Ishikawa (cell line): Measurements from ENCODE around the gene KCNMB2.

Experiments
- CEBPB ChIP-seq: IDR thresholded peaks from 2 replicates; pipeline ENCODE4 v1.6.1; 2012
- CREB1 ChIP-seq: IDR thresholded peaks from 2 replicates; pipeline ENCODE4 v1.6.1; 2012; ENCODE audit warnings: low read depth
- EGR1 ChIP-seq: IDR thresholded peaks from 2 replicates; pipeline ENCODE4 v1.6.1; 2012
- EP300 ChIP-seq: IDR thresholded peaks from 2 replicates; pipeline ENCODE4 v1.6.1; 2012; ENCODE audit warnings: borderline replicate concordance
- FOXM1 ChIP-seq: IDR thresholded peaks from 2 replicates; pipeline ENCODE4 v1.6.1; 2012; ENCODE audit warnings: low read depth, borderline replicate concordance
- MAX ChIP-seq: IDR thresholded peaks from 2 replicates; pipeline ENCODE4 v1.6.1; 2012
- NFIC ChIP-seq: IDR thresholded peaks from 2 replicates; pipeline ENCODE4 v1.6.1; 2012
- RAD21 ChIP-seq: IDR thresholded peaks from 2 replicates; pipeline ENCODE4 v1.6.1; 2012; ENCODE audit warnings: low read depth
- REST ChIP-seq: IDR thresholded peaks from 2 replicates; pipeline ENCODE4 v1.6.1; 2012; ENCODE audit warnings: low read depth, mild to moderate bottlenecking
- TAF1 ChIP-seq: IDR thresholded peaks from 2 replicates; pipeline ENCODE4 v1.6.1; 2012; ENCODE audit warnings: low read depth, mild to moderate bottlenecking
- TCF12 ChIP-seq: IDR thresholded peaks from 2 replicates; pipeline ENCODE4 v1.6.1; 2012; ENCODE audit warnings: low read depth
- TEAD4 ChIP-seq: IDR thresholded peaks from 2 replicates; pipeline ENCODE4 v1.6.1; 2012
- USF1 ChIP-seq: IDR thresholded peaks from 2 replicates; pipeline ENCODE4 v1.6.1; 2012
- YY1 ChIP-seq: IDR thresholded peaks from 2 replicates; pipeline ENCODE4 v1.6.1; 2012; ENCODE audit warnings: low read depth
- ZBTB7A ChIP-seq: IDR thresholded peaks from 2 replicates; pipeline ENCODE4 v1.6.1; 2012; ENCODE audit warnings: low read depth

KCNMB2 gene

DNA sequence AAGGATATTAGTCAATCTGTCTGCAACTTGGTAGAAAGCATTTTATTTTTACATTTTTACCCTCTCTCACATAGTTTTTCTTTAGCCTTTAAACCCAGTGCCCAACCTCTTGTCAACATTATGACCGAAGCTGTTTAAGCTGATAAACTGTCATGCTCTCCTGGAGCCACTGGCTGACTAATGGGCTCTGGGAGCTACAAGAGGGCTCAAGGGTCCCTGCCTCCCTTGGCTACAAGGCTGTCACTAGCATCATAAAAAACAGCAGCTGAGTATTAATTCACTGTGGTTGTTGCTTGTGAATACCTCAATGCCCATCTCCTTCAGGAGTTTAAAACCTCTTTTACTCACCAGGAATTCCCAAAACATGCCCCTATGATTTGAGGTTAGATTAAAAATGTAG lies 297.5 kb downstream of the KCNMB2 start:
- TF ChIP-seq FOXM1 (no peak), REST (no peak), MAX (no peak), TAF1 (no peak), EGR1 (no peak), CEBPB (no peak), YY1 (no peak), NFIC (no peak), TCF12 (no peak), TEAD4 (no peak), ZBTB7A (no peak), USF1 (no peak), CREB1 (no peak), EP300 (no peak), RAD21 (no peak)

- TF ChIP-seq MAX (no peak), ZBTB7A (no peak), RAD21 (no peak), CEBPB (no peak), TCF12 (no peak), REST (no peak), CREB1 (no peak), TAF1 (no peak), FOXM1 (no peak), NFIC (no peak), USF1 (no peak), EP300 (no peak), YY1 (no peak), TEAD4 (no peak), EGR1 (no peak)
Observed at GRCh38 chr3:178835033-178835432, 298.8 kb downstream of the KCNMB2 start.

DNA sequence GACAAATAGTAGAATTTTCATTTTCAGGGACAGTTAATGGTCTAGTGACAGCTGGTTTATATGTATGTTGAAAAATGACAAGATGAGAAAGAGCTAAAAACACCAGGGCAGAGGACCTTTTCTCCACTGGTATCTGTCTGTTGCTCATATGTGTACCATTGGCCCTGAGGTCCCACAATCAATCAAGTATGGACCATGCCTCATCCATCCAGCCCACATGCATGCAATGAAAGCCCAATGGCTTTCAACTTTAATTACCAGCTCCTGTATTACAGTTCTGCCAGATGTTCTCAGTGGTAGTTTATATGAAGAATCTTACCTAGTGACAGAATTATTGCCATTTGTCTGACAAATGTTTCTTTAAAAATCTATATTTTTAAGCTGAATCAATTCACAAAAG lies 301.3 kb downstream of the KCNMB2 start:
- TF ChIP-seq CEBPB: no peak
- no peak for TF ChIP-seq REST
- TF ChIP-seq TAF1: no peak
- no peak for TF ChIP-seq EGR1
- no peak for TF ChIP-seq TEAD4
- no peak for TF ChIP-seq ZBTB7A
- no peak for TF ChIP-seq FOXM1
- no peak for TF ChIP-seq MAX
- no peak for TF ChIP-seq CREB1
- no peak for TF ChIP-seq USF1
- TF ChIP-seq EP300: no peak
- no peak for TF ChIP-seq RAD21
- TF ChIP-seq TCF12: no peak
- TF ChIP-seq YY1: no peak

DNA sequence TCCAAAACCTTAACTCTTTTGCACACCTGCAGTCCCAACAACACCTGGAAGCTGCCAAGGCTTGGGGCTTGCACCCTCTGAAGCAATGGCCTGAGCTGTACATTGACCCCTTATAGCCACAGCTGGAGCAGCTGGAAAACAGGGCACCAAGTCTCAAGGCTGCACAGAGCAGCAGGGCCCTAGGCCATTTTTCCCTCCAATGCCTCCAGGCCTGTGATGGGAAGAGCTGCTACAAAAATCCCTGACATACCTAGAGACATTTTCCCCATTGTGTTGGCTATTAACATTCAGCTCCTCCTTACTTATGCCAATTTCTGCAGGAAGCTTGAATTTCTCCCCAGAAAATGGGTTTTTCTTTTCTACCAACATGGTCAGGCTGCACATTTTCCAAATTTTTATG lies 304.4 kb downstream of the KCNMB2 start:
- TF ChIP-seq CEBPB (no peak), TEAD4 (no peak), FOXM1 (no peak), TAF1 (no peak)
